Mucosa of rectum (tissue), 2 donors: Measurements from ENCODE around the gene NOL11.
A peak's percentile ranks its signal among the peaks of the same experiment; 100 is the strongest.

Experiments
- H3K27ac ChIP-seq, 2 donors: one replicate each; pipeline ENCODE4 v1.7.0; 2013; ENCODE audit warnings: inconsistent platforms in 2 of 2, low read depth in 2 of 2, low read length in 2 of 2
- H3K27me3 ChIP-seq, 2 donors: one replicate each; pipeline ENCODE4 v1.7.0; 2013; ENCODE audit warnings: low read length in 2 of 2; ENCODE audit not compliant: control insufficient read depth in 2 of 2, insufficient read depth in 2 of 2
- H3K36me3 ChIP-seq, 2 donors: one replicate each; pipeline ENCODE4 v1.7.0; 2013; ENCODE audit warnings: low read length in 2 of 2; ENCODE audit not compliant: control insufficient read depth in 2 of 2, insufficient read depth in 2 of 2
- H3K4me1 ChIP-seq, 2 donors: one replicate each; pipeline ENCODE4 v1.7.0; 2013; ENCODE audit warnings: low read length in 2 of 2, mild to moderate bottlenecking in 1 of 2; ENCODE audit not compliant: control insufficient read depth in 2 of 2, insufficient read depth in 2 of 2
- H3K4me3 ChIP-seq, 2 donors: one replicate each; pipeline ENCODE4 v1.7.0; 2013; ENCODE audit warnings: low read length in 2 of 2
- H3K9ac ChIP-seq, 2 donors: one replicate each; pipeline ENCODE4 v1.7.0; 2013; ENCODE audit warnings: low read length in 2 of 2, low read depth in 1 of 2, mild to moderate bottlenecking in 1 of 2
- H3K9me3 ChIP-seq, 2 donors: one replicate each; pipeline ENCODE4 v1.7.0; 2013; ENCODE audit warnings: low read length in 2 of 2; ENCODE audit not compliant: control insufficient read depth in 2 of 2
- donor health status: healthy.
- donor health status: Normal muscosa, but diverticular disease.

NOL11 gene

GRCh38 chr17:67717624-67718324, at the start of gene NOL11:
TSS of gene NOL11 (plus strand) at chr17:67717936. CDS start at chr17:67717948, 12 bp downstream.
- Histone ChIP-seq H3K36me3 (peaks cover 16 to 21% of the 10 kb centered on the region in 2 donors), H3K27me3 (no peaks in the 10 kb centered on the region), H3K9ac (peak within 1 kb of the TSS; percentile 93 to 98), H3K4me3 (peak within 1 kb of the TSS; percentile 97 to 100), H3K4me1 (peaks cover 6 to 16% of the 10 kb centered on the region in 2 donors), H3K9me3 (no peaks in the 10 kb centered on the region), H3K27ac (peak within 1 kb of the TSS; percentile 79 to 82)

GRCh38 chr17:67671493-67671892, 46.2 kb upstream of the NOL11 start:
- H3K4me3 ChIP-seq, result no peak overlapping the region
- H3K9me3 ChIP-seq, result no peaks in the 10 kb centered on the region
- no peaks in the 10 kb centered on the region for H3K27me3 ChIP-seq
- H3K9ac ChIP-seq, result no peak overlapping the region
- H3K4me1 ChIP-seq, result peaks cover 0 to 2% of the 10 kb centered on the region in 2 donors
- peaks cover 0 to 2% of the 10 kb centered on the region in 2 donors for H3K36me3 ChIP-seq
- H3K27ac ChIP-seq, result no peak overlapping the region

- Histone ChIP-seq H3K9me3 (no peaks in the 10 kb centered on the region), H3K27me3 (no peaks in the 10 kb centered on the region), H3K27ac (no peak overlapping the region), H3K9ac (no peak overlapping the region), H3K4me3 (no peak overlapping the region), H3K36me3 (peaks cover 0 to 2% of the 10 kb centered on the region in 2 donors), H3K4me1 (peaks cover 0 to 2% of the 10 kb centered on the region in 2 donors)
Observed at GRCh38 chr17:67672592-67673335, 45.0 kb upstream of the NOL11 start.

GRCh38 chr17:67675481-67675880, 42.3 kb upstream of the NOL11 start:
- H3K4me3 ChIP-seq, result no peak overlapping the region
- no peak overlapping the region for H3K27ac ChIP-seq
- peaks cover 0 to 2% of the 10 kb centered on the region in 2 donors for H3K36me3 ChIP-seq
- H3K4me1 ChIP-seq, result peaks cover 0 to 2% of the 10 kb centered on the region in 2 donors
- H3K9ac ChIP-seq, result no peak overlapping the region
- no peaks in the 10 kb centered on the region for H3K27me3 ChIP-seq
- H3K9me3 ChIP-seq, result no peaks in the 10 kb centered on the region

GRCh38 chr17:67676305-67676704, 41.4 kb upstream of the NOL11 start:
- no peaks in the 10 kb centered on the region for H3K27me3 ChIP-seq
- H3K4me3 ChIP-seq, result no peak overlapping the region
- H3K27ac ChIP-seq, result no peak overlapping the region
- H3K9ac ChIP-seq, result no peak overlapping the region
- peaks cover 0 to 2% of the 10 kb centered on the region in 2 donors for H3K4me1 ChIP-seq
- H3K9me3 ChIP-seq, result no peaks in the 10 kb centered on the region
- peaks cover 0 to 2% of the 10 kb centered on the region in 2 donors for H3K36me3 ChIP-seq

- no peak overlapping the region for H3K9ac ChIP-seq
- H3K4me3 ChIP-seq, result no peak overlapping the region
- no peak overlapping the region for H3K27ac ChIP-seq
- H3K27me3 ChIP-seq, result no peaks in the 10 kb centered on the region
- H3K4me1 ChIP-seq, result no peaks in the 10 kb centered on the region
- H3K36me3 ChIP-seq, result no peaks in the 10 kb centered on the region
- no peaks in the 10 kb centered on the region for H3K9me3 ChIP-seq
Observed at GRCh38 chr17:67678414-67678813, 39.3 kb upstream of the NOL11 start.

GRCh38 chr17:67679225-67679624, 38.5 kb upstream of the NOL11 start:
- H3K4me3 ChIP-seq, result no peak overlapping the region
- H3K9me3 ChIP-seq, result no peaks in the 10 kb centered on the region
- H3K36me3 ChIP-seq, result no peaks in the 10 kb centered on the region
- no peak overlapping the region for H3K27ac ChIP-seq
- H3K4me1 ChIP-seq, result no peaks in the 10 kb centered on the region
- no peaks in the 10 kb centered on the region for H3K27me3 ChIP-seq
- H3K9ac ChIP-seq, result no peak overlapping the region

GRCh38 chr17:67679721-67680120, 38.0 kb upstream of the NOL11 start:
- Histone ChIP-seq H3K9ac (no peak overlapping the region), H3K27ac (no peak overlapping the region), H3K9me3 (no peaks in the 10 kb centered on the region), H3K4me3 (no peak overlapping the region), H3K4me1 (no peaks in the 10 kb centered on the region), H3K27me3 (no peaks in the 10 kb centered on the region), H3K36me3 (no peaks in the 10 kb centered on the region)

GRCh38 chr17:67680445-67681224, 37.1 kb upstream of the NOL11 start:
- Histone ChIP-seq H3K9ac (no peak overlapping the region), H3K9me3 (no peaks in the 10 kb centered on the region), H3K36me3 (no peaks in the 10 kb centered on the region), H3K4me3 (no peak overlapping the region), H3K27me3 (no peaks in the 10 kb centered on the region), H3K27ac (no peak overlapping the region), H3K4me1 (no peaks in the 10 kb centered on the region)

GRCh38 chr17:67682196-67682595, 35.5 kb upstream of the NOL11 start:
- Histone ChIP-seq H3K36me3 (no peaks in the 10 kb centered on the region), H3K9me3 (no peaks in the 10 kb centered on the region), H3K27ac (no peak overlapping the region), H3K4me1 (no peaks in the 10 kb centered on the region), H3K27me3 (no peaks in the 10 kb centered on the region), H3K4me3 (no peak overlapping the region), H3K9ac (no peak overlapping the region)
